OCI-LY7 (cell line): ENCODE results near the gene NOD1. TPM values are rescaled to one million over a fixed set of nuclear protein-coding genes. Genes with fewer than 3 reads are reported as not detected.
A peak's percentile ranks its signal among the peaks of the same experiment; 100 is the strongest.

Experiments
- BruUV-seq: library from RNA; stranded (reverse); fragments of 400-500 nt; replicated peaks from 2 replicates; lab custom pipeline; 2021; lab: Mats Ljungman, UMichigan
- CTCF ChIA-PET: fragments of 300-600 bp; sonication (Branson Sonifier 250); formaldehyde crosslinking; loops from one replicate; lab custom pipeline; 2022; ENCODE audit warnings: antibody characterized with exemption; ENCODE audit not compliant: unreplicated experiment; lab: Charles Lee
- POLR2A ChIA-PET: fragments of 300-600 bp; sonication (Branson Sonifier 250); formaldehyde crosslinking; loops from one replicate; lab custom pipeline; 2022; ENCODE audit warnings: antibody characterized with exemption; lab: Charles Lee
- DNase-seq: peaks from one replicate; pipeline ENCODE4 v3.0.0-alpha.2; 2015; ENCODE audit warnings: low spot score
- H2AFZ ChIP-seq: fragments of 200-600 bp; sonication (generic), shearing (Covaris generic); 2 replicates; pipeline ENCODE4 v1.6.1; 2014; ENCODE audit warnings: mild to moderate bottlenecking, antibody characterized with exemption, low read length, moderate library complexity
- H3K27ac ChIP-seq: fragments of 200-600 bp; sonication (generic); 2 replicates; pipeline ENCODE4 v1.5.1; 2014; ENCODE audit warnings: mixed run types, low read depth, mild to moderate bottlenecking, moderate library complexity, low read length, inconsistent platforms; ENCODE audit not compliant: poor library complexity, severe bottlenecking
- H3K36me3 ChIP-seq: fragments of 200-600 bp; sonication (generic); 2 replicates; pipeline ENCODE4 v1.6.1; 2014; ENCODE audit warnings: mild to moderate bottlenecking, antibody characterized with exemption, low read length, moderate library complexity, mixed read lengths; ENCODE audit not compliant: insufficient read depth
- H3K4me1 ChIP-seq: fragments of 200-600 bp; sonication (generic); 2 replicates; pipeline ENCODE4 v1.5.1; 2014; ENCODE audit warnings: mild to moderate bottlenecking, low read length; ENCODE audit not compliant: insufficient read depth, poor library complexity, severe bottlenecking
- H3K4me2 ChIP-seq: fragments of 200-600 bp; sonication (generic); 2 replicates; pipeline ENCODE4 v1.6.1; 2014; ENCODE audit warnings: mild to moderate bottlenecking, low read length
- H3K4me3 ChIP-seq: fragments of 200-600 bp; sonication (generic); 2 replicates; pipeline ENCODE4 v1.5.1; 2014; ENCODE audit warnings: mild to moderate bottlenecking, low read depth, low read length; ENCODE audit not compliant: poor library complexity, severe bottlenecking
- H3K79me2 ChIP-seq: fragments of 200-600 bp; sonication (generic); 2 replicates; pipeline ENCODE4 v1.6.1; 2016; ENCODE audit warnings: low read depth, mild to moderate bottlenecking, low read length, moderate library complexity, mixed read lengths; ENCODE audit not compliant: insufficient read depth
- H3K9me2 ChIP-seq: fragments of 200-600 bp; sonication (generic); 2 replicates; pipeline ENCODE4 v1.6.1; 2016; ENCODE audit warnings: mild to moderate bottlenecking, low read length, mixed read lengths; ENCODE audit not compliant: insufficient read depth
- H3K9me3 ChIP-seq: fragments of 200-600 bp; sonication (generic); 2 replicates; pipeline ENCODE4 v1.6.1; 2014; ENCODE audit warnings: mild to moderate bottlenecking, mixed run types, low read length, mixed read lengths
- H4K20me1 ChIP-seq: fragments of 200-600 bp; sonication (generic); 2 replicates; pipeline ENCODE4 v1.6.1; 2014; ENCODE audit warnings: mild to moderate bottlenecking, antibody characterized with exemption, low read length, moderate library complexity, mixed read lengths; ENCODE audit not compliant: insufficient read depth
- EZH2phosphoT487 ChIP-seq: fragments of 200-600 bp; sonication (generic); IDR thresholded peaks from 2 replicates; pipeline ENCODE4 v1.6.1; 2018; ENCODE audit warnings: low read depth, borderline replicate concordance, mild to moderate bottlenecking, mixed run types, antibody characterized with exemption, low read length, moderate library complexity, mixed read lengths
- intact Hi-C: fragments of 100-400 bp; cut with micrococcal nuclease; formaldehyde crosslinking; loops from one replicate; pipeline ENCODE4 v1.10.0; 2022; ENCODE audit not compliant: unreplicated experiment
- total RNA-seq, 2 experiments: library from RNA; depleted of rRNA in 1 of 2; stranded (reverse); fragments of >200 nt in 1 of 2; shearing (Covaris generic) in 1 of 2; gene quantifications; 2 replicates each; pipeline ENCODE4 v1.2.3, GENCODE V29; 2014 to 2022
- TF ChIP-seq, protein P1 (sequence below): fragments of 200-600 bp; sonication (generic); conservative IDR thresholded peaks from 2 replicates; pipeline ENCODE4 v1.5.1; 2014; ENCODE audit warnings: mild to moderate bottlenecking, antibody characterized with exemption, low read length, moderate library complexity, mixed read lengths

Gene NOD1
- total RNA-seq, 2 experiments from 2014 or later = 8.4 to 10.3 TPM

GRCh38 chr7:30472081-30472783 is 6.4 kb downstream of the NOD1 start:
- Histone ChIP-seq H3K36me3 (no peaks in the 10 kb centered on the region), H3K9me3 (no peaks in the 10 kb centered on the region), H3K4me2 (no peak overlapping the region), H3K9me2 (no peaks in the 10 kb centered on the region), H2AFZ (no peak overlapping the region), H3K79me2 (no peaks in the 10 kb centered on the region), H3K27ac (no peak overlapping the region), H3K4me1 (peaks cover 69% of the 10 kb centered on the region), H4K20me1 (no peaks in the 10 kb centered on the region), H3K4me3 (no peak overlapping the region)
- TF ChIP-seq, protein P1, sequence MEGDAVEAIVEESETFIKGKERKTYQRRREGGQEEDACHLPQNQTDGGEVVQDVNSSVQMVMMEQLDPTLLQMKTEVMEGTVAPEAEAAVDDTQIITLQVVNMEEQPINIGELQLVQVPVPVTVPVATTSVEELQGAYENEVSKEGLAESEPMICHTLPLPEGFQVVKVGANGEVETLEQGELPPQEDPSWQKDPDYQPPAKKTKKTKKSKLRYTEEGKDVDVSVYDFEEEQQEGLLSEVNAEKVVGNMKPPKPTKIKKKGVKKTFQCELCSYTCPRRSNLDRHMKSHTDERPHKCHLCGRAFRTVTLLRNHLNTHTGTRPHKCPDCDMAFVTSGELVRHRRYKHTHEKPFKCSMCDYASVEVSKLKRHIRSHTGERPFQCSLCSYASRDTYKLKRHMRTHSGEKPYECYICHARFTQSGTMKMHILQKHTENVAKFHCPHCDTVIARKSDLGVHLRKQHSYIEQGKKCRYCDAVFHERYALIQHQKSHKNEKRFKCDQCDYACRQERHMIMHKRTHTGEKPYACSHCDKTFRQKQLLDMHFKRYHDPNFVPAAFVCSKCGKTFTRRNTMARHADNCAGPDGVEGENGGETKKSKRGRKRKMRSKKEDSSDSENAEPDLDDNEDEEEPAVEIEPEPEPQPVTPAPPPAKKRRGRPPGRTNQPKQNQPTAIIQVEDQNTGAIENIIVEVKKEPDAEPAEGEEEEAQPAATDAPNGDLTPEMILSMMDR = no peak
- TF ChIP-seq EZH2phosphoT487 = no peak
- POLR2A ChIA-PET = no interaction called here
- BruUV-seq = no TSS peak
- intact Hi-C loops = no loop called here
- DNase-seq = no peak
- CTCF ChIA-PET = no interaction called here

DNA sequence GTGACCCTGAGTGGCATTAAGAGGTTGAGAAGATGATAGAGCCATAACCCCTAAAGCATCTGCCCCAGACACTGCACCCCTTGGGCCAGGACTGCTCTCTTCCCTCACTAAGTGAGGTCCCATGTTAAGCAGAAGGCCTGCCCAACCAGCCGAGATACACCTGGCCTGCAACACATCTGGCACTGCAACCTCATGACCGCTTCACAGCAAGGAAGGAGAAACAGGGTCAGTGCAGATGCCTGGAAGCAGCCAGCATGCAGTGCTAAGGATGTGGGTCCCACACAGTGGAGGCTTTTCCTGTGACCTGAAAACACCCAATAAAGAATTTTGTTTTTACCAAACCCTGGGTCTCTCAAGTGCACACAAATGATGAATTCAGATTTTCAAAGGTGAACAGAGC is 7.4 kb downstream of the NOD1 start:
- Histone ChIP-seq H3K27ac (no peak overlapping the region), H3K4me2 (0 out of 2 replicates have a peak overlapping the region, but pooled peaks have one; percentile 11), H3K9me2 (no peaks in the 10 kb centered on the region), H3K4me3 (no peak overlapping the region), H2AFZ (no peak overlapping the region), H3K4me1 (peaks cover 69% of the 10 kb centered on the region), H3K79me2 (no peaks in the 10 kb centered on the region), H3K9me3 (no peaks in the 10 kb centered on the region), H3K36me3 (no peaks in the 10 kb centered on the region), H4K20me1 (no peaks in the 10 kb centered on the region)
- TF ChIP-seq EZH2phosphoT487 = no peak
- TF ChIP-seq, protein P1 = no peak
- ChIA-PET POLR2A (no interaction called here), CTCF (no interaction called here)
- DNase-seq = peak; percentile 55
- intact Hi-C loops = no loop called here
- no TSS peak for BruUV-seq

- Histone ChIP-seq H3K79me2 (no peaks in the 10 kb centered on the region), H3K9me2 (no peaks in the 10 kb centered on the region), H3K4me2 (no peak overlapping the region), H3K9me3 (no peaks in the 10 kb centered on the region), H3K4me3 (no peak overlapping the region), H3K36me3 (no peaks in the 10 kb centered on the region), H2AFZ (no peak overlapping the region), H3K4me1 (peaks cover 69% of the 10 kb centered on the region), H4K20me1 (no peaks in the 10 kb centered on the region), H3K27ac (no peak overlapping the region)
- DNase-seq = no peak
- intact Hi-C loops = no loop called here
- ChIA-PET CTCF (no interaction called here), POLR2A (no interaction called here)
- BruUV-seq = no TSS peak
- TF ChIP-seq EZH2phosphoT487 = no peak
- TF ChIP-seq, protein P1 = no peak
Observed at GRCh38 chr7:30470771-30471170, 7.8 kb downstream of the NOD1 start.
